Activated naive CD4-positive, alpha-beta T cell treated with Interleukin-2 at 50 U/mL for 16 hours (primary cell): Measurements from ENCODE around the gene DHRS3.
"Not testable (repeated sequence)": the region's sequence is repeated elsewhere in the genome, so short reads cannot be mapped to it uniquely, and the experiment has no call there.

Experiments
- DNase-seq: peaks from one replicate; pipeline ENCODE4 v3.0.0-alpha.2; 2020

The DHRS3 gene

GRCh38 chr1:12536023-12536639, 81.9 kb downstream of the DHRS3 start:
- no peak for DNase-seq

GRCh38 chr1:12532405-12533315, 85.3 kb downstream of the DHRS3 start:
- DNase-seq, result no peak

DNA sequence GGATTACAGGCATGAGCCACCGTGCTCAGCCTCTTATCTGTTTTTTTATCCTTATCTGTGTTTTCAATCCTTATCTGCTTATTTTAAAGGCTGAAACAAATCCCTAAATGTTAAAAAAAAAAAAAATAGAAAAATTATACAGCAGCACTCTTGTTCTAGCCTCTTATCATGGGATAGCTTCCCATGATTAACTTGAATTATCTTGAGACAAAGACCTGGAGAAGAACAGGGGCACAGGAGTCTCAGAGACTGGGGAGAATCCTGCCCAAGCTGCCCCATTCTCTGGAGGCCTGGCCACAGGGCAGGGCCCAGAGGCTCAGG, 86.9 kb downstream of the DHRS3 start:
- DNase-seq, result no peak

DNA sequence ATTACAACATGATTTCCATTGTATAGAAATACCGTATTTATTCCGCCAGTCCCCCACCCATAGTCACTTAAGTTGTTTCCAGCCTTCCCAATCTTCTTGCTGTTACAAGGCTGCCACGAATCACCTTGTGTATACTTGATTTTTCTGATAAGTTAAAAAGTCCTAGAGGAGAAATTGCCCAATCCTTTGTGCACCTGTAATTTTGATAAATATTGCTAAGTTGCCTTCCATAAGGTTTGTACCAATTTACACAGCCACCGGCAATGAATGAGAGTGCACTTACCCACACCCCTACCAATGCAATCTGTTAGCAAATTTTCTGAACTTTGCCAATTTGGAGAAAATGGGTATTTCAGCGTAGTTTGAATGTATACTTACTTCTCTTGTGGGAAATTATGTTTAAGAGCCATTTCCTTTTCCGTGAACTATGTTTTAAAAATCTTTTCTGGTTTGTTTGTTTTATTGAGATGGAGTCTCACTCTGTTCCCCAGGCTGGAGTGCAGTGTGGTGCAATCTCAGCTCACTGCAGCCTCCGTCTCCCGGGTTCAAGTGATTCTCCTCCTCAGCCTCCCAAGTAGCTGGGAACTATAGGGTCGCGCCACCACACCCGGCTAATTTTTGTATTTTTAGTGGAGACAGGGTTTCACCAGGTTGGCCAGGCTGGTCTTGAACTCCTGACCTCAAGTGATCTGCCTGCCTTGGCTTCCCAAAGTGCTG, 87.4 kb downstream of the DHRS3 start:
- DNase-seq, result no peak

DNA sequence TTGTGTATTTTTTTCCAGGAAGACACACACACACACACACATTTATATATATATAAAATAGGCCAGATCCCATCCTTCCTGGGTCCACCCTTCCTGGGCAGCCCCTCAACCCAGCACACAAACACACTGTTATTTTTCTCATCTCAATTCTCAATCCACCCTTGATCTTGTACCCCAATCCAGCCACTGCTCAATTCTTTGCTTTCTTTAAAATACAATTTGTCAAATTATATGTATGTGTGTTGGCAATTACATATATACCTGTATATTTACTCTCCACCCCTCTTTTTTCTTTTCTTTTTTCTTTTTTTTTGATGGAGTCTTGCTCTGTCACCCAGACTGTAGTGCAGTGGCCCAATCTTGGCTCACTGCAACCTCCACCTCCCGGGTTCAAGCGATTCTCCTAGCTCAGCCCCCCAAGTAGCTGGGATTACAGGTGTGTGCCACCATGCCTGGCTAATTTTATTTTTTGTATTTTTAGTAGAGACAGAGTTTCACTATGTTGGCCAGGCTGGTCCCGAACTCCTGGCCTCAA, 88.3 kb downstream of the DHRS3 start:
- DNase-seq, result no peak

DNA sequence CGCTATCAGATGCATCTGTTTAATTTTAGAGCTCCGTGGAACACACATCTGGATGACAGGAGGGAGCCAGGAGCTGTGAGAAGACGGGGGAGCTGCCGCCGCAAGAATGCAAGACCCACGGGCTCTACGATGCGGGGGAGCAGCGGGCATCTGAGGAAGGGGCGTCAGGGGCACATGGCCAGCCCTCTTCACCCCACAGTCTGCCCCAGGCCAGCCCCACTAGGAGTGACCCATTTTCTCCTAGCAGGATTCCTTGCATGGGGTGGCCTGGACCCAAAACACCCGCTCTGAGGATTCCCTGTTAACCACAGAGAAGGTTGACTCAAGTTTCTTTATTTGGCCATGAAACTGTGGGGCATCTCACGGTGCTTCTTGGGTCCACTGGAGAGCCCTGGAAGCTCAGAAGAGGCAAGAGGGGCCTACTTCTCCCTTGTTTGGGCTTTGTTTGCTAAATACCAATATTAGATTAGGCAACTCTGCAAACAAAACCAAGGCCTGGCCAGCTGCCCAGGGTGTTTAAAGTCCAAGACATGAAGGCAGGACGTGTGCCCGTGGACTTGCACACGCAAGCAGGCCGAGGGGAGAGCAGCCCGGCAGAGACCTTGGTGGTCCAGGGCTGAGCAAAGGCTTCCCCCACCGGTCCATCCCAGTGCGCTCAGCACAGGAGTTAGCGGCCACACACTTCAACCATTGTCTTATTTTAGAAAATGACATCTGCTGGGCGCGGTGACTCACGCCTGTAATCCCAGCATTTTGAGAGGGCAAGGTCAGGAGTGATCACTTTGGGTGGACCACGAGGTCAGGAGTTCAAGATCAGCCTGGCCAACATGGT, 89.8 kb downstream of the DHRS3 start:
- no peak for DNase-seq

DNA sequence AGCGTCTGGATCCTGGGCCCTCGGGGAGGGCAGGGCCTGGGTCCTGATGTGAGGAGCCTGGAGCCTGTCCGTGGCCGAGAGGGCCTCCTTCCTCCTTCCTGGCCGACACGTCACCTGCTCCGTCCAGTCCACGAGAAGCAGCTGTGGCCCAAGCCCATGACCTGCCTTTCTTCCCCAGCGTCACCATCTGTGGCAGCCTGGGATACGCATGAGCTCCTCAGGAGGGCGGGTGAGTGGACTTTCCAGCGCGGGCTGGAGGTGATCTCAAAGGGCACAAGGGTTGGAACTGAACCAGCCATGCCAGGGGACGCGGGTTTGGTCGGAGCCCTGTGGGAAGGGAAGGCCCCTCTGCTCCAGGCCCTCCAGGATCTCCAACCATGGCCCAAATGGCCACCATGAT, 90.4 kb downstream of the DHRS3 start:
- no peak for DNase-seq

GRCh38 chr1:12525311-12526181, 92.5 kb downstream of the DHRS3 start:
- no peak for DNase-seq

DNA sequence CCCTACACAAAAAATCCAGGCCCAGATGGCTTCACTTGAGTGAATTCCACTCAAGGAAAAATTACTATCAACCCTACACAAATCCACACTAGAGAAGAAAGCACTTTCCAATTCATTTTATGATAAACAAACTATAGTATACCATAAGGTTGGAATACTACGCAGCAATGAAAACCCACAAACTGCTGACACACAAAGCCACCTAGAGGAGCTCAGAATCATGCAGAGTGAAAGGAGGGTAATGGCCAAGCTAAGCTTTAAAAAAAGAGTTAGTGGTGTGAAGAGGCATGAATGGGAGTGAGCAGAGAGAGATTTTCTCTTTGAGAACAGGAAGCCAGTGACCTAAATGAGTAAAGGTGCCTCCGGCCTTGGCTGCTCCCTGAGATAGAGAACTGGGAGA, 93.7 kb downstream of the DHRS3 start:
- DNase-seq, result no peak

DNA sequence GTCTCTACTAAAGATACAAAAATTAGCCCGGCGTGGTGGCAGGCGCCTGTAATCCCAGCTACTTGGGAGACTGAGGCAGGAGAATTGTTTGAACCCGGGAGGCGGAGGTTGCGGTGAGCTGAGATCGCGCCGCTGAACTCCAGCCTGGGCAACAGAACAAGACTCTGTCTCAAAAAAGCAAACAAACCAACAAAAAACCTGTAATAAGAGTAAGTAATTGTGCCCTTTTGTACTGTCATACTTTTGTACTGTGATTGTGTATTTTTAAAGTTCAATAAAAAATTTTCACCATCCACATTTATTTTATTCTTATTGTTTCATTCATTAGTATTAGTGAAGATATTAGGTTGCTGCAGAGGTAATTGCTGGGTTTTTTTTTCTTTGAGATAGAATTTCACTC, 95.2 kb downstream of the DHRS3 start:
- DNase-seq, result not testable (repeated sequence)

DNA sequence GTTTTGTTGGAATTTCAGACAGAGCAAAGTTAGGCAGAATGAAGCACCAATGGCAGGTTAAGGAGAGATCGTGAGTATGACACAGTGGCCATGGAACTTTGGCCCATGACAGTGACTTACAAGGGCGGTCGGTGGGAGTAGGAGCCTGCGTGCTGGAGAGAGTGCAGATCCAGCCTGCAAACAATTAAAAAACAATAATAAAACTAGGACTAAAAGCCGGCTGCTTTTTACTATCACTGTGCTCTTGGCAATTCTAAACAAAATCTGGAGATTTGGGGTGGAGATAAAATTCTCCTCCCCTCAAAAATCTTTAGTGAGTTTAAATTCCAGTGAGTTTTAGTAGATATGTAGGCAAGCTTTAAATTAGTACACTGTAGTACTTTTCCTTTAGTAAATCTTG, 96.9 kb downstream of the DHRS3 start:
- no peak for DNase-seq

DNA sequence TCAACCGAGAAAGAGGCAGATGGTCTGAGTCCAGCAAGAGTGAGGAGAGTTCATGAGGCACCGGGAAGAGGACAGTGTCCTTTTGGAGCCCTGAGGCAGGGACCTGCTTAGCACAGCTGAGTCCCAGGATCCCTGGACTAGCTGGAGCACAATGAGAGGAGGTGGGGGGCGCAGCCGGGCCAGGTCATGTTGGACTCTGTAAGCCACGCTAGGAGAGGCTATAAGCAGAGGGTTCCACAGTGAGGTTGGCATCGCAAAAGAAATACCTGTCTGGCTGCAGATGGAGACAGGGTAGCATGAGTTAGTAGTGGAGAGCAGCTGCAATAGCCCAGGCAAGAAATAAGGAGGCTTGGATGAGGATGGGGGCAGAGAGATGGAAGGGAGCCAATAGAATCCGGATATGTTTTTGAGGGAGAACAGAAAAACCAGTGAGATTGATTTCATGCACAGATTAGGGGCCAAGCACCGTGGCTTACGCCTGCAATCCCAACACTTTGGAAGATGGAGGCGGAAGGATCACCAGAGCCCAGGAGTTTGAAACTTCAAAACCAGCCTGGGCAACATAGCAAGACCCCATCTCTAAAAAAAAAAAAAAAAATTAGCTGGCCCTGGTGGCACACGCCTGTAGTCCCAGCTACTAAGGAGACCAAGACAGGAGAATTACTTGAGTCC, 98.2 kb downstream of the DHRS3 start:
- DNase-seq, result no peak

- DNase-seq, result peak; percentile 47
These were observed 98.9 kb downstream of the DHRS3 start for GRCh38 chr1:12518931-12519692.
